Peyer's patch (tissue), 4 donors: ENCODE data around the gene WT1. TPM values are rescaled to one million over a fixed set of nuclear protein-coding genes. Genes with fewer than 3 reads are reported as not detected.

Experiments
- DNase-seq, 3 donors: peaks; one replicate each; pipeline ENCODE4 v3.0.0-alpha.2; 2017 to 2019
- H3K27ac ChIP-seq, 4 donors: fragments of 200-600 bp; sonication (generic); one replicate each; pipeline ENCODE4 v1.5.1; 2016 to 2019
- H3K27me3 ChIP-seq, 2 donors: fragments of 200-600 bp; sonication (generic); one replicate each; pipeline ENCODE4 v1.5.1; 2019
- H3K36me3 ChIP-seq, 3 donors: fragments of 200-600 bp; sonication (generic); one replicate each; pipeline ENCODE4 v1.5.1; 2016 to 2019
- H3K4me1 ChIP-seq, 4 donors: fragments of 200-600 bp; sonication (generic); one replicate each; pipeline ENCODE4 v1.5.1; 2016 to 2019
- H3K4me3 ChIP-seq, 4 donors: fragments of 200-600 bp; sonication (generic); 1 replicate in 3 of 4; 2 replicates in 1 of 4; pipeline ENCODE4 v1.5.1; 2016 to 2019; ENCODE audit warnings: mild to moderate bottlenecking in 1 of 4
- H3K9me3 ChIP-seq, 4 donors: fragments of 200-600 bp; sonication (generic); one replicate each; pipeline ENCODE4 v1.5.1; 2016 to 2019; ENCODE audit warnings: mild to moderate bottlenecking in 1 of 4
- CTCF ChIP-seq, 6 experiments: fragments of 450-650 bp in 4 of 6; fragments of 200-600 bp in 2 of 6; sonication (generic) in 1 of 6; IDR thresholded peaks; one replicate each; pipeline ENCODE4 v1.5.1; 2017 to 2019; ENCODE audit warnings: antibody characterized with exemption in 6 of 6, mild to moderate bottlenecking in 3 of 6, moderate library complexity in 1 of 6
- POLR2A ChIP-seq, 2 donors: fragments of 450-650 bp; IDR thresholded peaks; one replicate each; pipeline ENCODE4 v1.5.1; 2017; ENCODE audit warnings: antibody characterized with exemption in 2 of 2, mild to moderate bottlenecking in 2 of 2, moderate library complexity in 2 of 2
- total RNA-seq, 4 donors: library from RNA; depleted of rRNA; stranded (reverse); fragments of >200 nt; gene quantifications; one replicate each; pipeline ENCODE4 v1.1.0, GENCODE V29; 2016

WT1 gene
- total RNA-seq, 4 donors from 2014 or later, result not detected

GRCh38 chr11:32429477-32429876 lies 5.9 kb downstream of the WT1 start:
- Histone ChIP-seq H3K4me1 (peaks cover 0 to 5% (median 0%) of the 10 kb centered on the region in 4 donors), H3K36me3 (no peaks in the 10 kb centered on the region), H3K27ac (no peak overlapping the region), H3K9me3 (no peaks in the 10 kb centered on the region), H3K4me3 (no peak overlapping the region), H3K27me3 (peaks cover 0 to 44% of the 10 kb centered on the region in 2 donors)
- TF ChIP-seq CTCF (IDR thresholded peaks at IDR 0.05), result no peak
- TF ChIP-seq POLR2A (IDR thresholded peaks at IDR 0.05), result no peak
- no peak for DNase-seq

- no peak for DNase-seq
- H3K4me1 ChIP-seq, result no peaks in the 10 kb centered on the region
- no peak overlapping the region for H3K4me3 ChIP-seq
- TF ChIP-seq POLR2A (IDR thresholded peaks at IDR 0.05), result no peak
- TF ChIP-seq CTCF (IDR thresholded peaks at IDR 0.05), result no peak
- no peak overlapping the region for H3K27ac ChIP-seq
- peaks cover 0 to 37% of the 10 kb centered on the region in 2 donors for H3K27me3 ChIP-seq
- no peaks in the 10 kb centered on the region for H3K9me3 ChIP-seq
- H3K36me3 ChIP-seq, result no peaks in the 10 kb centered on the region
Observed at GRCh38 chr11:32428665-32429303, 6.6 kb downstream of the WT1 start.

GRCh38 chr11:32427935-32428664 lies 7.2 kb downstream of the WT1 start:
- H3K36me3 ChIP-seq, result no peaks in the 10 kb centered on the region
- peaks cover 0 to 35% of the 10 kb centered on the region in 2 donors for H3K27me3 ChIP-seq
- H3K4me1 ChIP-seq, result no peaks in the 10 kb centered on the region
- no peaks in the 10 kb centered on the region for H3K9me3 ChIP-seq
- no peak for DNase-seq
- no peak overlapping the region for H3K4me3 ChIP-seq
- no peak overlapping the region for H3K27ac ChIP-seq
- no peak for TF ChIP-seq POLR2A (IDR thresholded peaks at IDR 0.05)
- no peak for TF ChIP-seq CTCF (IDR thresholded peaks at IDR 0.05)

GRCh38 chr11:32427616-32427934 lies 7.8 kb downstream of the WT1 start:
- H3K4me3 ChIP-seq, result no peak overlapping the region
- no peak overlapping the region for H3K27ac ChIP-seq
- DNase-seq, result no peak
- no peaks in the 10 kb centered on the region for H3K9me3 ChIP-seq
- TF ChIP-seq CTCF (IDR thresholded peaks at IDR 0.05) (no peak), POLR2A (IDR thresholded peaks at IDR 0.05) (no peak)
- peaks cover 0 to 31% of the 10 kb centered on the region in 2 donors for H3K27me3 ChIP-seq
- H3K4me1 ChIP-seq, result no peaks in the 10 kb centered on the region
- no peaks in the 10 kb centered on the region for H3K36me3 ChIP-seq

GRCh38 chr11:32426819-32427615 lies 8.3 kb downstream of the WT1 start:
- Histone ChIP-seq H3K36me3 (no peaks in the 10 kb centered on the region), H3K27me3 (peaks cover 0 to 31% of the 10 kb centered on the region in 2 donors), H3K9me3 (no peaks in the 10 kb centered on the region), H3K4me3 (no peak overlapping the region), H3K4me1 (no peaks in the 10 kb centered on the region), H3K27ac (no peak overlapping the region)
- TF ChIP-seq CTCF (IDR thresholded peaks at IDR 0.05), result no peak
- TF ChIP-seq POLR2A (IDR thresholded peaks at IDR 0.05), result no peak
- no peak for DNase-seq
